Fibroblast of gingiva (primary cell): ENCODE measurements around the gene POLR3E.

ENCODE experiments used
- DNase-seq: peaks from one replicate; pipeline ENCODE4 v3.0.0-alpha.2; 2011; ENCODE audit warnings: low read depth

Gene POLR3E

GRCh38 chr16:22317001-22317530 lies 19.9 kb downstream of the POLR3E start:
- DNase-seq = no peak

GRCh38 chr16:22317625-22318024 lies 20.4 kb downstream of the POLR3E start:
- no peak for DNase-seq

GRCh38 chr16:22318690-22319358 lies 21.6 kb downstream of the POLR3E start:
- peak; percentile 11 for DNase-seq

GRCh38 chr16:22320572-22321339 lies 23.5 kb downstream of the POLR3E start:
- DNase-seq = no peak

- DNase-seq = peak; percentile 67
Measured at GRCh38 chr16:22321340-22322001, 24.3 kb downstream of the POLR3E start.

GRCh38 chr16:22322021-22322471 lies 24.8 kb downstream of the POLR3E start:
- no peak for DNase-seq

GRCh38 chr16:22322741-22323140 lies 25.5 kb downstream of the POLR3E start:
- no peak for DNase-seq

GRCh38 chr16:22323173-22323958 lies 26.2 kb downstream of the POLR3E start:
- DNase-seq = no peak

GRCh38 chr16:22323959-22324786 lies 27.0 kb downstream of the POLR3E start:
- DNase-seq = no peak

GRCh38 chr16:22324787-22325597 lies 27.8 kb downstream of the POLR3E start:
- no peak for DNase-seq

GRCh38 chr16:22325598-22326368 lies 28.6 kb downstream of the POLR3E start:
- no peak for DNase-seq

GRCh38 chr16:22326369-22326652 lies 29.1 kb downstream of the POLR3E start:
- DNase-seq = no peak

- DNase-seq = no peak
Measured at GRCh38 chr16:22326771-22327445, 29.7 kb downstream of the POLR3E start.

- no peak for DNase-seq
Measured at GRCh38 chr16:22327446-22327775, 30.2 kb downstream of the POLR3E start.

- no peak for DNase-seq
Measured at GRCh38 chr16:22328081-22328725, 31.0 kb downstream of the POLR3E start.

- DNase-seq = no peak
Measured at GRCh38 chr16:22329199-22329695, 32.0 kb downstream of the POLR3E start.

- DNase-seq = no peak
Measured at GRCh38 chr16:22330326-22330725, 33.1 kb downstream of the POLR3E start.

GRCh38 chr16:22333457-22333994 lies 36.3 kb downstream of the POLR3E start:
- DNase-seq = no peak
